Upper lobe of left lung (tissue), 6 donors: Measurements from ENCODE around the gene CELSR1. TPM values are rescaled to one million over a fixed set of nuclear protein-coding genes. Genes with fewer than 3 reads are reported as not detected.
A peak's percentile ranks its signal among the peaks of the same experiment; 100 is the strongest.

ENCODE experiments used
- ATAC-seq, 2 donors: fragments of 200-7000 bp; cut with Tn5 transposase; one replicate each; pipeline ENCODE4 v1.9.1; 2022; ENCODE audit warnings: mild to moderate bottlenecking in 2 of 2, moderate library complexity in 2 of 2; ENCODE audit not compliant: low FRiP score in 2 of 2
- DNase-seq, 2 donors: peaks; one replicate each; pipeline ENCODE4 v3.0.0-alpha.2; 2019 to 2020
- H3K27ac ChIP-seq, 4 donors: fragments of 200-600 bp; sonication (generic); one replicate each; pipeline ENCODE4 v1.5.1; 2016 to 2019
- H3K27me3 ChIP-seq, 4 donors: fragments of 200-600 bp; sonication (generic); one replicate each; pipeline ENCODE4 v1.5.1; 2017 to 2019
- H3K36me3 ChIP-seq, 4 donors: fragments of 200-600 bp; sonication (generic); one replicate each; pipeline ENCODE4 v1.5.1; 2016 to 2019
- H3K4me1 ChIP-seq, 4 donors: fragments of 200-600 bp; sonication (generic); one replicate each; pipeline ENCODE4 v1.5.1; 2018 to 2019
- H3K4me3 ChIP-seq, 4 donors: fragments of 200-600 bp; sonication (generic); one replicate each; pipeline ENCODE4 v1.5.1; 2017 to 2019; ENCODE audit warnings: mild to moderate bottlenecking in 2 of 4, moderate library complexity in 1 of 4
- H3K9me3 ChIP-seq, 4 donors: fragments of 200-600 bp; sonication (generic); one replicate each; pipeline ENCODE4 v1.5.1; 2018 to 2019
- CTCF ChIP-seq, 6 experiments: fragments of 450-650 bp in 4 of 6; fragments of 200-600 bp in 2 of 6; sonication (generic) in 2 of 6; IDR thresholded peaks; one replicate each; pipeline ENCODE4 v1.5.1; 2016 to 2019; ENCODE audit warnings: antibody characterized with exemption in 6 of 6
- EP300 ChIP-seq, 4 donors: sonication (generic); formaldehyde crosslinking; IDR thresholded peaks; one replicate each; pipeline ENCODE4 v1.5.1; 2017; ENCODE audit warnings: antibody characterized with exemption in 4 of 4, control low read depth in 2 of 4
- POLR2A ChIP-seq, 4 donors: fragments of 450-650 bp; IDR thresholded peaks; one replicate each; pipeline ENCODE4 v1.5.1; 2016 to 2017; ENCODE audit warnings: antibody characterized with exemption in 4 of 4, mild to moderate bottlenecking in 2 of 4
- POLR2AphosphoS5 ChIP-seq, 2 donors: sonication (generic); formaldehyde crosslinking; IDR thresholded peaks; one replicate each; pipeline ENCODE4 v1.5.1; 2017; ENCODE audit warnings: antibody characterized with exemption in 2 of 2
- WGBS, 2 donors: methylation state at CpG; one replicate each; pipeline ENCODE4 v1.1.5; 2017 to 2018; 5-methylcytosine and 5-hydroxymethylcytosine counted together
- total RNA-seq, 6 donors: library from RNA; depleted of rRNA in 4 of 6; stranded (reverse); fragments of >200 nt in 4 of 6; gene quantifications; one replicate each; pipeline versions ENCODE4 v1.1.0 to v1.2.1, GENCODE V29; 2016 to 2021
- donor health status: DM: no; HTN: no; CAD: no; lungs with moderate emphysema.
- donor health status: DM: no; HTN: yes; CAD: no; lungs with severe emphysema.

CELSR1 gene
- total RNA-seq, 6 donors from 2014 or later, result 45.1 to 145 (median 80.1) TPM

- ATAC-seq (no peak), DNase-seq (no peak)
- 92 to 98% methylated on average over 2 to 5 of the region's 5 CpGs for WGBS, 2 donors
- peak overlapping the region in 3 of 4 donors; percentile 13 to 84 (median 60) for H3K27ac ChIP-seq
- H3K4me3 ChIP-seq, result no peak overlapping the region
- H3K27me3 ChIP-seq, result peaks cover 0 to 32% (median 6%) of the 10 kb centered on the region in 4 donors
- H3K4me1 ChIP-seq, result peaks cover 21 to 63% (median 45%) of the 10 kb centered on the region in 4 donors
- H3K36me3 ChIP-seq, result no peaks in the 10 kb centered on the region
- TF ChIP-seq POLR2AphosphoS5 (IDR thresholded peaks at IDR 0.05), result no peak
- TF ChIP-seq CTCF (IDR thresholded peaks at IDR 0.05), result no peak
- no peak for TF ChIP-seq EP300 (IDR thresholded peaks at IDR 0.05)
- no peak for TF ChIP-seq POLR2A (IDR thresholded peaks at IDR 0.05)
- H3K9me3 ChIP-seq, result no peaks in the 10 kb centered on the region
These were observed 3.5 kb upstream of the CELSR1 start for GRCh38 chr22:46540874-46541273.

GRCh38 chr22:46539169-46539568, 1.7 kb upstream of the CELSR1 start:
- WGBS, 2 donors, result 47 to 53% methylated on average over 9 of the region's 9 CpGs
- peak overlapping the region; percentile 75 to 85 (median 84) for H3K27ac ChIP-seq
- H3K4me3 ChIP-seq, result peak overlapping the region in 3 of 4 donors; percentile 58 to 66 (median 62)
- DNase-seq, result peak in 1 of 2 donors; percentile 80
- H3K4me1 ChIP-seq, result peaks cover 18 to 61% (median 39%) of the 10 kb centered on the region in 4 donors
- no peaks in the 10 kb centered on the region for H3K36me3 ChIP-seq
- no peak for TF ChIP-seq CTCF (IDR thresholded peaks at IDR 0.05)
- TF ChIP-seq POLR2A (IDR thresholded peaks at IDR 0.05), result peak in 1 of 4 donors; percentile 35
- peak in 1 of 4 donors; percentile 50 for TF ChIP-seq EP300 (IDR thresholded peaks at IDR 0.05)
- TF ChIP-seq POLR2AphosphoS5 (IDR thresholded peaks at IDR 0.05), result peak in 1 of 2 donors; percentile 41
- H3K9me3 ChIP-seq, result no peaks in the 10 kb centered on the region
- H3K27me3 ChIP-seq, result peaks cover 0 to 32% (median 6%) of the 10 kb centered on the region in 4 donors
- ATAC-seq, result peak in 1 of 2 donors; percentile 12

- no peaks in the 10 kb centered on the region for H3K9me3 ChIP-seq
- no peaks in the 10 kb centered on the region for H3K36me3 ChIP-seq
- TF ChIP-seq POLR2A (IDR thresholded peaks at IDR 0.05) (no peak), POLR2AphosphoS5 (IDR thresholded peaks at IDR 0.05) (no peak), EP300 (IDR thresholded peaks at IDR 0.05) (no peak), CTCF (IDR thresholded peaks at IDR 0.05) (no peak)
- no peak for DNase-seq
- H3K27me3 ChIP-seq, result peaks cover 0 to 32% (median 6%) of the 10 kb centered on the region in 4 donors
- H3K4me1 ChIP-seq, result peaks cover 18 to 62% (median 39%) of the 10 kb centered on the region in 4 donors
- WGBS, 2 donors, result 2 to 18% methylated on average over 8 to 13 of the region's 13 CpGs
- ATAC-seq, result peak; percentile 8 to 53
- peak overlapping the region; percentile 75 to 85 (median 84) for H3K27ac ChIP-seq
- H3K4me3 ChIP-seq, result peak overlapping the region in 3 of 4 donors; percentile 58 to 66 (median 62)
These were observed 1.4 kb upstream of the CELSR1 start for GRCh38 chr22:46538814-46539160.

- Histone ChIP-seq H3K4me1 (peaks cover 18 to 68% (median 41%) of the 10 kb centered on the region in 4 donors), H3K36me3 (no peaks in the 10 kb centered on the region), H3K27ac (peak overlapping the region; percentile 75 to 85 (median 84)), H3K9me3 (no peaks in the 10 kb centered on the region), H3K4me3 (peak overlapping the region; percentile 30 to 66 (median 60)), H3K27me3 (peaks cover 0 to 32% (median 6%) of the 10 kb centered on the region in 4 donors)
- TF ChIP-seq CTCF (IDR thresholded peaks at IDR 0.05), result peak in 4 of 6 experiments; percentile 20 to 47 (median 24)
- no peak for TF ChIP-seq EP300 (IDR thresholded peaks at IDR 0.05)
- TF ChIP-seq POLR2A (IDR thresholded peaks at IDR 0.05), result peak in 1 of 4 donors; percentile 10
- no peak for TF ChIP-seq POLR2AphosphoS5 (IDR thresholded peaks at IDR 0.05)
- WGBS, 2 donors, result 1 to 2% methylated on average over 18 to 61 of the region's 70 CpGs
- ATAC-seq, result peak; percentile 28 to 44
- DNase-seq, result peak in 1 of 2 donors; percentile 89
These were observed 760 bp upstream of the CELSR1 start for GRCh38 chr22:46537946-46538813.
